ENCODE measurements around the gene ALDH1B1.

Gene ALDH1B1

GRCh38 chr9:38418366-38418765, 25.9 kb downstream of the ALDH1B1 start:
- DNase-seq: no peak

GRCh38 chr9:38419181-38419580, 26.7 kb downstream of the ALDH1B1 start:
- no peak for DNase-seq

- no peak for DNase-seq
Observed at GRCh38 chr9:38421498-38422211, 29.2 kb downstream of the ALDH1B1 start.

GRCh38 chr9:38422555-38423260, 30.2 kb downstream of the ALDH1B1 start:
- no peak for DNase-seq

GRCh38 chr9:38423273-38423972, 30.9 kb downstream of the ALDH1B1 start:
- no peak for DNase-seq

- peak; percentile 17 for DNase-seq
Observed at GRCh38 chr9:38423973-38424843, 31.7 kb downstream of the ALDH1B1 start, which contains the start of gene IGFBPL1. TSS of gene IGFBPL1 (minus strand) at chr9:38424454. CDS start at chr9:38424424, 30 bp downstream.

GRCh38 chr9:38424918-38425317, 32.4 kb downstream of the ALDH1B1 start:
- DNase-seq: no peak

GRCh38 chr9:38428062-38428461, 35.6 kb downstream of the ALDH1B1 start:
- DNase-seq: no peak

- no peak for DNase-seq
Observed at GRCh38 chr9:38431116-38431515, 38.6 kb downstream of the ALDH1B1 start.

GRCh38 chr9:38432922-38433510, 40.5 kb downstream of the ALDH1B1 start:
- DNase-seq: no peak

- no peak for DNase-seq
Observed at GRCh38 chr9:38434365-38434764, 41.9 kb downstream of the ALDH1B1 start.

GRCh38 chr9:38434853-38435252, 42.4 kb downstream of the ALDH1B1 start:
- DNase-seq: no peak

GRCh38 chr9:38435521-38435920, 43.0 kb downstream of the ALDH1B1 start:
- no peak for DNase-seq

- DNase-seq: no peak
Observed at GRCh38 chr9:38436708-38437107, 44.2 kb downstream of the ALDH1B1 start.

- no peak for DNase-seq
Observed at GRCh38 chr9:38437193-38437823, 44.8 kb downstream of the ALDH1B1 start.

GRCh38 chr9:38439291-38439915, 46.9 kb downstream of the ALDH1B1 start:
- no peak for DNase-seq

- DNase-seq: no peak
Observed at GRCh38 chr9:38439916-38440301, 47.4 kb downstream of the ALDH1B1 start.

GRCh38 chr9:38440516-38440915, 48.0 kb downstream of the ALDH1B1 start:
- DNase-seq: no peak

GRCh38 chr9:38441347-38442085, 49.0 kb downstream of the ALDH1B1 start:
- DNase-seq: no peak

- DNase-seq: no peak
Observed at GRCh38 chr9:38442473-38443096, 50.1 kb downstream of the ALDH1B1 start.
